ENCODE results near the gene SERPINH1.
"Not testable (repeated sequence)": the region's sequence is repeated elsewhere in the genome, so short reads cannot be mapped to it uniquely, and the experiment has no call there.

Gene SERPINH1

GRCh38 chr11:75578977-75579376 is 16.9 kb downstream of the SERPINH1 start:
- DNase-seq = no peak

- DNase-seq = no peak
Measured at GRCh38 chr11:75579841-75580240, 17.8 kb downstream of the SERPINH1 start.

GRCh38 chr11:75582506-75582894 is 20.4 kb downstream of the SERPINH1 start:
- DNase-seq = no peak

- DNase-seq = peak; percentile 61
Measured at GRCh38 chr11:75582895-75583717, 21.1 kb downstream of the SERPINH1 start.

GRCh38 chr11:75583718-75584658 is 21.9 kb downstream of the SERPINH1 start:
- no peak for DNase-seq

GRCh38 chr11:75584659-75585292 is 22.7 kb downstream of the SERPINH1 start:
- DNase-seq = not testable (repeated sequence)

GRCh38 chr11:75585293-75585670 is 23.2 kb downstream of the SERPINH1 start:
- DNase-seq = no peak

GRCh38 chr11:75586395-75586794 is 24.3 kb downstream of the SERPINH1 start:
- DNase-seq = no peak

GRCh38 chr11:75588051-75588481 is 26.0 kb downstream of the SERPINH1 start:
- no peak for DNase-seq

GRCh38 chr11:75589051-75589450 is 27.0 kb downstream of the SERPINH1 start:
- no peak for DNase-seq

- no peak for DNase-seq
Measured at GRCh38 chr11:75589933-75590332, 27.9 kb downstream of the SERPINH1 start.

GRCh38 chr11:75591371-75591770 is 29.3 kb downstream of the SERPINH1 start:
- DNase-seq = no peak

GRCh38 chr11:75591966-75592365 is 29.9 kb downstream of the SERPINH1 start:
- no peak for DNase-seq

GRCh38 chr11:75592715-75593114 is 30.7 kb downstream of the SERPINH1 start:
- DNase-seq = no peak

GRCh38 chr11:75593286-75593915 is 31.3 kb downstream of the SERPINH1 start:
- no peak for DNase-seq

GRCh38 chr11:75594211-75594610 is 32.2 kb downstream of the SERPINH1 start:
- no peak for DNase-seq

- DNase-seq = no peak
Measured at GRCh38 chr11:75595429-75595828, 33.4 kb downstream of the SERPINH1 start.

- no peak for DNase-seq
Measured at GRCh38 chr11:75596914-75597313, 34.9 kb downstream of the SERPINH1 start.

GRCh38 chr11:75597636-75598035 is 35.6 kb downstream of the SERPINH1 start:
- peak; percentile 34 for DNase-seq

GRCh38 chr11:75598264-75598663 is 36.2 kb downstream of the SERPINH1 start:
- no peak for DNase-seq

GRCh38 chr11:75598900-75599299 is 36.8 kb downstream of the SERPINH1 start:
- no peak for DNase-seq

GRCh38 chr11:75600356-75600755 is 38.3 kb downstream of the SERPINH1 start:
- no peak for DNase-seq

- DNase-seq = no peak
Measured at GRCh38 chr11:75601494-75601893, 39.4 kb downstream of the SERPINH1 start.
